ENCODE results near the gene PLXNA1.

Gene PLXNA1

GRCh38 chr3:127006781-127007436, 24.0 kb downstream of the PLXNA1 start:
- no peak for DNase-seq (ENCODE audit: insufficient read length)
- FAIRE-seq = no peak
- TF ChIP-seq POLR2AphosphoS5 (IDR thresholded peaks at IDR 0.05; ENCODE audit: low read depth, low read length) (no peak), TAF1 (IDR thresholded peaks at IDR 0.05; ENCODE audit: borderline replicate concordance, low read depth, low read length) (no peak), POLR2A (IDR thresholded peaks at IDR 0.05; ENCODE audit: low read depth, low read length) (no peak)

DNA sequence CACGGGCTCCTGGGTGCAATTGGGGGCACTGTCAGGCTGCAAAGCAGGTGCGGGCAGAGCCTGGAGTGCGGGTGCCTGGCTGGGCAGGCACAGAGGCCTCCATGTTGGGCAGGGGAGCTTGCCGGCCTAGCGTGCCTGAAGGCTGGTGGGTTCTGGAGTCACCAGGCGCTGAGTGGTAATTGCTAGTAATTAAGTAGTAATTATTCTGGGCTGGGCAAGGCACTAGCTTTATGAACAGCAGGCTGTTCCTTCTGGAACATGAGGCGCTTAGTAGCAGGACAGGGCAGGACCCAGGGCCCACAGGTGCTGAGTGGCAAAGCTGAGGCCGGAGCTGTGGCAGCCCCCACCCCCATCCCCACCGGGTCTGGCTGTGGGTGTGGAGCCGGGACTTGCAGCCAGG, 25.3 kb downstream of the PLXNA1 start:
- TF ChIP-seq POLR2AphosphoS5 (IDR thresholded peaks at IDR 0.05; ENCODE audit: low read depth, low read length) = no peak
- TF ChIP-seq TAF1 (IDR thresholded peaks at IDR 0.05; ENCODE audit: borderline replicate concordance, low read depth, low read length) = no peak
- FAIRE-seq (no peak), DNase-seq (ENCODE audit: insufficient read length) (no peak)

DNA sequence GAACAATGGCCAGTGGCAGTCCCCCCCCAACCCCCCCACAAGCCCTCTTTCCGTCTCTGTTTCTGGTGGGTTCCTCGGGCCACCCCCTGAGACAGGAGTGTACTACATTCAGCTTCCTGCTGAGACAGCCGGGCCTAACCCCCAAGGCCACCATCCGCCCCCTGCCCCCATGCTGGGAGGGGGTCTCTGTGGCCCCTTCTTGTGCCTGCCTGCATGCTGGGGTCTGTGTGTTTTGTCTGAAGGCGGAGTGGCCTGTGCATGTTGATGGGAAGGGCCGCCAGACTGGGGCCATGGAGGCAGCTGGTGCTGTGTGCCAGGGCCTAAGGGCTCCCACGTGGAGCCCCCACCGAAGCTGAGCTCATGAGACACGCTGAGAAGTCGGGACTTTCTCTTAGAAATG, 26.6 kb downstream of the PLXNA1 start:
- no peak for DNase-seq (ENCODE audit: insufficient read length)
- no peak for FAIRE-seq
- no peak for TF ChIP-seq POLR2AphosphoS5 (IDR thresholded peaks at IDR 0.05; ENCODE audit: low read depth, low read length)
- TF ChIP-seq TAF1 (IDR thresholded peaks at IDR 0.05; ENCODE audit: borderline replicate concordance, low read depth, low read length) = no peak
- no peak for TF ChIP-seq POLR2A (IDR thresholded peaks at IDR 0.05; ENCODE audit: low read depth, low read length)

GRCh38 chr3:127011270-127011992, 28.5 kb downstream of the PLXNA1 start:
- no peak for DNase-seq (ENCODE audit: insufficient read length)
- FAIRE-seq = no peak
- TF ChIP-seq TAF1 (IDR thresholded peaks at IDR 0.05; ENCODE audit: borderline replicate concordance, low read depth, low read length) (no peak), POLR2AphosphoS5 (IDR thresholded peaks at IDR 0.05; ENCODE audit: low read depth, low read length) (no peak), POLR2A (IDR thresholded peaks at IDR 0.05; ENCODE audit: low read depth, low read length) (no peak)

DNA sequence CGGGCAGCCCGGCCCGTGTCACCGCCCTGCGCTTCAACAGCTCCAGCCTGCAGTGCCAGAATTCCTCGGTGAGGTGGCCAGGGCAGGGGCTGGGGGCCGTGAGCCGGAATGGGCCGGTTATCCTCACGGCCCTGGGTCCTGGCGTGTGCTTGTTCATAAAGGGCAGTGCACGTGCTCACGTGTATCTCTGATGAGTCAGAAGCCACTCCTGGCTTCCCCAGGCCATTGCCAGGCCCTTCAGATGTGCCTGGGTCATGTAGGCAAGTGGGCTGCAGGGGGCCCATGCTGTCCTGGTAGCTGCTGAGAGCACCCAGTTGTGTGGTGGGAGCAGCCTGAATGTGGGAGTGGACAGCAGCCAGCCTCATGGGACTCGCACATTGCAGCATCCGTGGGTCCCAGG, 29.2 kb downstream of the PLXNA1 start:
- no peak for DNase-seq (ENCODE audit: insufficient read length)
- FAIRE-seq = no peak
- TF ChIP-seq POLR2A (IDR thresholded peaks at IDR 0.05; ENCODE audit: low read depth, low read length) (no peak), TAF1 (IDR thresholded peaks at IDR 0.05; ENCODE audit: borderline replicate concordance, low read depth, low read length) (no peak), POLR2AphosphoS5 (IDR thresholded peaks at IDR 0.05; ENCODE audit: low read depth, low read length) (no peak)

DNA sequence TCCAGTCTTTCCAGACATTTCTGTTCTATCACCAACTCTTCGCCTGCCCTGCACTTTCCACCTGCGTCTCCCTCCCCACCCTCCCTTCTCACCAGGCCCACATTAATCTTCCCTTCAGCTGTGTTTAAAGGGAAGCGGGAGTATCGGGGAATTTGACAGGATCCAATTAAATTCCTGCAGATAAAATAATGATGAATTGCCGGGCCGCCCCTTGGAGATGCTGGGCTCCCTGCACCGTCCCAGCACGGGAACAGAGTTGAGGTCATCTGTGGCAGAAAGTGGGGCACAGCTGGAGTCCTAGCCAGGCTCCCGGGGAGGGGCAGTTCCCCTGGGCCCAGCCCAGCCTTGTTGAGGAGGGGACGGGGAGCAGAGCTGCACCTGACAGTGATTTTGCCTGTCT, 30.3 kb downstream of the PLXNA1 start:
- FAIRE-seq (no peak), DNase-seq (ENCODE audit: insufficient read length) (no peak)
- TF ChIP-seq TAF1 (IDR thresholded peaks at IDR 0.05; ENCODE audit: borderline replicate concordance, low read depth, low read length) (no peak), POLR2AphosphoS5 (IDR thresholded peaks at IDR 0.05; ENCODE audit: low read depth, low read length) (no peak), POLR2A (IDR thresholded peaks at IDR 0.05; ENCODE audit: low read depth, low read length) (no peak)

DNA sequence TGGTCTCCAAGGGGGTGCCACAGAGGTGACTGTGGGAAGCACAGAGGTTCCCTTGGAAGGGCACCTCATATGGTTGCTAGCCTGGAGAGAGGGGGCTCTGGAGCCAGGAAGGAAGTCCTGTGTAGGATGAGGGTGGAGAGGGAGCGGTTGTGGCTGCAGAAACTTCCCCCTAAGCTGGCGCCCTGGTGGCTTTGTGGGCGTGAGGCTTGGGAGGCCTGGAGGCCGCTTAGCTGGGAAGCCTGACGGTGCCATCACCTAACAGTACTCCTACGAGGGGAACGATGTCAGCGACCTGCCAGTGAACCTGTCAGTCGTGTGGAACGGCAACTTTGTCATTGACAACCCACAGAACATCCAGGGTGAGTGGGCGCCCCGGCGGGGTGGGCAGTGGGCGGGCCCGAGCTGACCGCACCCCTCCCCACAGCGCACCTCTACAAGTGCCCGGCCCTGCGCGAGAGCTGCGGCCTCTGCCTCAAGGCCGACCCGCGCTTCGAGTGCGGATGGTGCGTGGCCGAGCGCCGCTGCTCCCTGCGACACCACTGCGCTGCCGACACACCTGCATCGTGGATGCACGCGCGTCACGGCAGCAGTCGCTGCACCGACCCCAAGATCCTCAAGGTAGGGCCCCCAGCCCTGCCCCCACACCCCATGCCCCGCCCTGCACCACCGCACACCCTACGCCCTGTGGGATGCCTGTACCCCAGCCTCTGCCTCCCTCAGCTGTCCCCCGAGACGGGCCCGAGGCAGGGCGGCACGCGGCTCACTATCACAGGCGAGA, 31.0 kb downstream of the PLXNA1 start:
- TF ChIP-seq POLR2AphosphoS5 (IDR thresholded peaks at IDR 0.05; ENCODE audit: low read depth, low read length) (no peak), POLR2A (IDR thresholded peaks at IDR 0.05; ENCODE audit: low read depth, low read length) (no peak), TAF1 (IDR thresholded peaks at IDR 0.05; ENCODE audit: borderline replicate concordance, low read depth, low read length) (no peak)
- FAIRE-seq (no peak), DNase-seq (ENCODE audit: insufficient read length) (no peak)

GRCh38 chr3:127014536-127015281, 31.8 kb downstream of the PLXNA1 start:
- FAIRE-seq (no peak), DNase-seq (ENCODE audit: insufficient read length) (peak; percentile 66)
- no peak for TF ChIP-seq POLR2AphosphoS5 (IDR thresholded peaks at IDR 0.05; ENCODE audit: low read depth, low read length)
- TF ChIP-seq TAF1 (IDR thresholded peaks at IDR 0.05; ENCODE audit: borderline replicate concordance, low read depth, low read length) = 0 out of 2 replicates have a peak, but pooled peaks have one; percentile 25
- TF ChIP-seq POLR2A (IDR thresholded peaks at IDR 0.05; ENCODE audit: low read depth, low read length) = no peak

DNA sequence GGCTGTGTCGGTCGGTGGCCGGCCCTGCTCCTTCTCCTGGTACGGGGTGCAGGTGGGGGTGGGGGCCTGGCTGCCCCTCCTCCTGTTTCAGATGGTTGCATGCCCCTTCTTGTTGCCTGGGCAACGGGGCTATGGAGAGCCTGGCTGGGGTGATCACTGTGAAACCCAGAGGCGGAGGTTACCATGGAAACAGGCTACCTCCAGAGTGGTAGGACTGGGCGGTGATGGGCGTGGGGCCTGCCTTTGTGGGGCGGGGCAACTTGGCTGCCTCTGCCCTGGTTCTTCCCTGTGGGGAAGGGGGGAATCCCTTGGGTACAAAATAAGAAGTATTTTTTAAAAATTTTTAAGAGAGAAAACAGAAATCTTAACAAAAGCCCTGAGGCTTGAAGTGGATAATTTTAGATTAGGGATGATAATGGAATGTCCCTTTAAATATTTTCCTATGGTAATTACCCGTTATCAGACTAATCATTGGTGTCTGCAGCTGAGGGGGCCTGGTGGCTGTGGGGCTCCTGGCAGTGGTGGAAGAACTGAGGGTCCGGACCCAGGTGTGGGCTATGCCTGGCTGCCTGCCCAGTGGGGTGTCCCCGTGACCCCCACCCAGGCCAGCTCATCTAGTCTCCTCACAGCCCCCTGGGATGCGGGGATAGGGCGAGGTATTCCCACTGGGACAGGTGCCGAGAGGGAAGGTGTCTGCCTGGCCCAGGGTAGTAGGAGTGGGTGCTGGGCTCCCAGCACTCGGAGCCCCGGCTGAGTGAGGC, 32.5 kb downstream of the PLXNA1 start:
- TF ChIP-seq POLR2A (IDR thresholded peaks at IDR 0.05; ENCODE audit: low read depth, low read length) (no peak), TAF1 (IDR thresholded peaks at IDR 0.05; ENCODE audit: borderline replicate concordance, low read depth, low read length) (no peak), POLR2AphosphoS5 (IDR thresholded peaks at IDR 0.05; ENCODE audit: low read depth, low read length) (no peak)
- DNase-seq (ENCODE audit: insufficient read length) = peak; percentile 91
- FAIRE-seq = peak; percentile 93

DNA sequence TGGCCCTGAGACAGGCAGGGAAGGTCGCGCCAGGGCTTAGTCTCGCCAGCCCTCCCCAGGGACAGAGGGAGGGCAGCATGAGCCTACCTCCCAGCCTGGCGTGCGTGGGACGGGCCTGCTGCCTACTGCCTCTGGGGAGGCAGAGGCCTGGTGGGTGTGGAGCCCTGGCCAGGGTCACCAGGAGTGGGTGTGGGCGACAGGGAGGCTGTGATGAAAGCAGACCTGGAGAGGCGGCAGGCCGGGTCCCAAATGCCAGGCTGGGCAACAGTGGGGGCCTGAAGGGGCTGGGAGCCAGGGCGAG, 33.1 kb downstream of the PLXNA1 start:
- DNase-seq (ENCODE audit: insufficient read length) (no peak), FAIRE-seq (no peak)
- TF ChIP-seq TAF1 (IDR thresholded peaks at IDR 0.05; ENCODE audit: borderline replicate concordance, low read depth, low read length) (no peak), POLR2A (IDR thresholded peaks at IDR 0.05; ENCODE audit: low read depth, low read length) (no peak), POLR2AphosphoS5 (IDR thresholded peaks at IDR 0.05; ENCODE audit: low read depth, low read length) (no peak)
